ENCODE measurements around the gene ANKRD29. TPM values are rescaled to one million over a fixed set of nuclear protein-coding genes. Genes with fewer than 3 reads are reported as not detected.
A peak's percentile ranks its signal among the peaks of the same experiment; 100 is the strongest.

The ANKRD29 gene, protein sequence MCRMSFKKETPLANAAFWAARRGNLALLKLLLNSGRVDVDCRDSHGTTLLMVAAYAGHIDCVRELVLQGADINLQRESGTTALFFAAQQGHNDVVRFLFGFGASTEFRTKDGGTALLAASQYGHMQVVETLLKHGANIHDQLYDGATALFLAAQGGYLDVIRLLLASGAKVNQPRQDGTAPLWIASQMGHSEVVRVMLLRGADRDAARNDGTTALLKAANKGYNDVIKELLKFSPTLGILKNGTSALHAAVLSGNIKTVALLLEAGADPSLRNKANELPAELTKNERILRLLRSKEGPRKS
- total RNA-seq = 21.5 TPM

DNA sequence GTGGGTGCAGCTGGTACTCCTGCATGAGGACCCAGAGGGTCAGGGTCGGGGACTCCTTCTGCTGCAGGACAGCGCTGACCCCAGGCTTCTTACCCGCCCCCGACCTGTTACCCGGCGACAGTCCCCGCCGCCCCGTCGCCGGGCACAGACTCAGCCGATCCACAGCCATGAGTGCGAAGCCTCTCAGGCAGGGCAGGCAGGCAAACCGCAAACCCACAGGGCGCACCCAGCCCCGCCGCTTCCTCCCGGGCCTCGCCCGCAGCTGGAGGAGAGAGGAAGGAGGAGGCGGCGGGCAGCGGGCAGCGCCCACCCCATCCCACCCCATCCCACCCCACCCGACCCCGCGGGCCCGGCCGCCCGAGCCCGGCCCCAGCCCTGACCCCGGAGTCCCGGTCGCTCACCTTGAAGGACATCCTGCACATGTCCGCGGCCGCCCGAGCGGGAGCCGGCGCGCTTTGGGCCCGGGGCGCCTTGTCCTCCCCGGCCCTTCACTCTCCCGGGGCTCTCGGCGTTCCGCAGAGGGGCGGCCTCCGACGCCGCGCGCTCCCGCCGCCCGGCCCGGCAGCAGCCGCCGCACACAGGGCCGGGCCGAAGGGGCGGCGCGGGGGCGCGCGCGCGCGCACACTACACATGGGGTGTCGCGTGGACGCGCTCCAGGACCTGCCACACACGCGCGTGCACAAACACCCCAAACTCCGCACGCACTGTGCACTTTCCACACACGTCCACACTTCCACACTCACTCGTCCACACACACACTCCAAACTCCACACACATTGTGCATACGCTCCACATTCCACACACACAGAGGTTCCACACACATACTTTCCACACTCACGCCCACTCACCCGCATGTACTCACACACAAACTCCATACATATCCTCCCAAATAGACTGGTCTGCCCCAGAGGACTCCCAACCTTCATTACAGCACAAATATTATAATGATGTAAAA is at the start of gene ANKRD29:
Gene ANKRD29, minus strand, starts transcription at position 603 of the 955 bp plus-strand sequence. Its CDS starts 181 bp downstream, at position 422.
- peak; percentile 59 for DNase-seq (ENCODE audit: low spot score)
- ATAC-seq = peak; percentile 61
- intact Hi-C loops (cut with DNase I) = no loop called here

DNA sequence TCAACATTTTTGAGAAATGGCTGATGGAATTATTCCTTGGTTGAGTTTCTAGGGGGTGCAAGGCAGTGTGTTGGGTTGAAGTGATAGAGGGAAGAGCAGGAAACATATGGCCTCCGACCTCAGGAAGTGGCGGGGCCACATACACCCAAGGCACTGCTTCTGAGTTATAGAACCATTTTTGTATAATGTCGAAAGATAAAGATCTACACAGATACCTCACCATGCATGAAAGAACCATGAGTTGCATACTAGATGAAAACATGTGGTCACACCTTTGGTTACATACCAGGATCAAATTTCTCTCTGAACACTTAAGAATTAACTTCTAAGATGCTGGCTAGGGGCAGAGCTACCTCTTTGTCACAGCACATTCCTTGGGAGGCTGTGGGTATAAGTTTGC is 49.7 kb upstream of the ANKRD29 start:
- intact Hi-C loops (cut with DNase I) = no loop called here
- DNase-seq (ENCODE audit: low spot score) (no peak), ATAC-seq (no peak)

- intact Hi-C loops (cut with DNase I) = no loop called here
- DNase-seq (ENCODE audit: low spot score) (no peak), ATAC-seq (no peak)
These were observed 48.7 kb upstream of the ANKRD29 start for GRCh38 chr18:23711426-23711825.

DNA sequence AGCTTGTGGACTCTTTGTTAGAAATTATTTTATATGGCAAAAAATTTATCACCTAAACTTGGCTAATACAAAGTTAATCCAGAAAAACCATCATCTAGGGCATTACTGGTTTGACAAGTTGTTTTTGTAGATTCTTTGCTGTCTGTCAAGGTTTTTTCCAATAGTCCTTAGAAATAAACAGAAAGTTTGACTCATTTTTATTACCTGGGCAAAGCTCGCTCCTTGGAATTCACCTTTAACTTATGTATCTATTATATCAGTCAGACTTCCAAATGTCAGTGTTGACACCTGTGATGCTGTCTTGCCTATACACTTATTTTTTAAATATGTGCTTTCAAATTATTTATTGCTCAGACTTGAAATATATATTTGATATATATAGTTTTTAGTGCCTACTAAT is 48.2 kb upstream of the ANKRD29 start:
- no peak for DNase-seq (ENCODE audit: low spot score)
- no peak for ATAC-seq
- intact Hi-C loops (cut with DNase I) = no loop called here

- intact Hi-C loops (cut with DNase I) = no loop called here
- no peak for ATAC-seq
- DNase-seq (ENCODE audit: low spot score) = no peak
These were observed 47.4 kb upstream of the ANKRD29 start for GRCh38 chr18:23710068-23710527.

- DNase-seq (ENCODE audit: low spot score) (no peak), ATAC-seq (no peak)
- intact Hi-C loops (cut with DNase I) = no loop called here
These were observed 44.4 kb upstream of the ANKRD29 start for GRCh38 chr18:23706971-23707640.

DNA sequence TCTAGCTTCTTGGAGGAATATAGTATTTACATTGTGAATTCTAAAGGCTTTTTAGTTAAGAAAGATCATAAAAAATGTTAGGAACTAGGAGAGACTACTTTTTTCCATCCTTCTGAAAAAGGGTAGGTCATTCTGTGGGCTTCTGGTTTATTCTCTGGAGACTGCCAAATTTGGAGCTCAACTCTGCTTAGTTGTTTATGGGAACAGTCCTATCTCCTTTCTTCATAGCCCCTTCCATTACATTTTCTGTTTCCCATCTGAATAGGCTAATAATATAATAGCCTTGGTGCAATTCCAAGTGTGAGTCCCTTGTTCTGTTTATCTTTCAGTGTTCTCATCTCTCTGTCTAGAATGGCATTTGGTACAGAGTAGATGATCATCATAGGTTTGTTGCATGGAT is 42.1 kb upstream of the ANKRD29 start:
- intact Hi-C loops (cut with DNase I) = no loop called here
- ATAC-seq (no peak), DNase-seq (ENCODE audit: low spot score) (no peak)

DNA sequence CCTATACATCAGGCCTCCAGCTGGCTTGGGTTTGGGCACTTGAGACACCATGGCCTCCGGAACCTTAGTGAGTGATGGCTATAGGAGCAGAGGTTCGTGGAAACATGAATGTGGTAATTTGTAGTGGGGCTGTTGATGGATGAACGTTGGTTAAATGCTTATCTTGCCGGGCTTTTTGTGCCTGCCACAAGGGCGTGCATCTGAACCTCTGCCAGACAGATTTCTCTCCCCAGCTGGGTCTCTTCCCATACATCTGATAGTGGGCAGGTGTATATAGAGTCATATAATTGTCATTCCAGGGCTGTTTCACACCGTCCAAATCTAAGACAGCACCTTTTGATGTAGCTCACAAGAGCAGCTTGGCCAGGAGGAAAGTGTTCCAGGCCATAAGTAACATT is 41.3 kb upstream of the ANKRD29 start:
- ATAC-seq (no peak), DNase-seq (ENCODE audit: low spot score) (no peak)
- intact Hi-C loops (cut with DNase I) = no loop called here

DNA sequence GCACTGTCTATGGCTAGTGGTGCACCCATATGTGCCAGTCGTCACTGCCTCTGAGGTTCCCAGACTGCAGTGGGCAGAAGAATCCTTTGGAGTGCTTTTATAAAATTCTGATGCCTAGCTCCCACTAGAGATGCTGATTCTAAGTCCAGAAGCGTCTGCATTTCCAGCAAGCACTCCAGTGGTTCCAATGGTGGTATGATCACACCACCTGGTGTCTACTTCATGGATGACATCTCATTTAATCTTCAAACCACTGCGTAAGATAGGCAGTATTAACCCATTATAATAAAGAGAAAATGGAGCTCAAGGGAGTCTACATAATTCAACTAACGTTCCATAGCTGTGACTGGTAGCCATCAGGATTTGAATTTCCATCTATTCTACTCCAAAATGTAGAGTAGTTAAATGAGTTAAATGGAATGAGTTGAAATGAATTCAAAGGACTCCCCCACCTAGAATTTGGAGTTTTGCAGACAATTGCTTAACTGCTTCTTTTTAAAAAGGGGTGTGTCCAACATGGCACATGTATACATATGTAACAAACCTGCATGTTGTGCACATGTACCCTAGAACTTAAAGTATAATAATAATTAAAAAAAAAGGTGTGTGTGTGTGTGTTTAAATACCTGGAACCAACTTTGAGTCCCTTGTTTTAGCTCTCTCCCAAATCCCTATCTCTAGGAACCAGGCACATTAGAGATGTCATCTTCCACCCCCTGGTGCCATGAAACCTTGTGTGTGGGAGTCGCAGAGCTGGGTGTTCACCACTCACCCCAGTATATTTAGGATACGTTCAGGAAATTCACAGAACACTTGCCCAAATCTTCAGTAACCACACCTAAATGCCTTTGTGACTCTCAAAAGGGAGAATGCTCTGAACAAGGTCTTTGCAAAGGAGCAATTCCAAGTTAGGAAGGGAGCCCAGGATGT is 40.6 kb upstream of the ANKRD29 start:
- intact Hi-C loops (cut with DNase I) = no loop called here
- ATAC-seq (peak; percentile 77), DNase-seq (ENCODE audit: low spot score) (no peak)

- DNase-seq (ENCODE audit: low spot score) = no peak
- ATAC-seq = no peak
- intact Hi-C loops (cut with DNase I) = no loop called here
These were observed 39.9 kb upstream of the ANKRD29 start for GRCh38 chr18:23702606-23703005.

DNA sequence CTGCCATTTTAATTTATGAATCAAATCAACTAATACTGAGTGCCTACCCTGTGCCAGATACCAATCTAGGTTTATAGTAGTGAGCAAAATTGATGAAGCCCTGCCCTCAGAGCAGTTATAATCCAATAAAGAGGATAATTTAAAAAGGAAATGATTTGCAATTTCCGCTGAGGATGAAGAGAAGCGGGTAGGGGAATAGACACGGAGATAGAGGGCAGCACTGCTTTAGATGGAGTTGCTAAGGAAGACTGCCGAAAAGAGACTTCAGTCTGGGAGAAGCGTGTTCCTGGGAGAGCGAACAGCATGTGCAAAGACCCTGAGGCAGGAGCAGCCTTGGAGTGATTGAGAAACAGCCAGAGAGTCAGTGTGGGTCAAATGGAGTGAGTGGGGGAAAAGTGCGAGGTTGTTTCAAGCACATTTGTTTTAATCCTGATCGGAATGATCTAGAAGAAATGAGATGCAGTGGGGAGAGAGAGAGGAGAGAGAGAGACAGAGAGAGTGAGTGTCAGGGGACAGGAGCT is 38.9 kb upstream of the ANKRD29 start:
- intact Hi-C loops (cut with DNase I) = no loop called here
- DNase-seq (ENCODE audit: low spot score) (no peak), ATAC-seq (no peak)

DNA sequence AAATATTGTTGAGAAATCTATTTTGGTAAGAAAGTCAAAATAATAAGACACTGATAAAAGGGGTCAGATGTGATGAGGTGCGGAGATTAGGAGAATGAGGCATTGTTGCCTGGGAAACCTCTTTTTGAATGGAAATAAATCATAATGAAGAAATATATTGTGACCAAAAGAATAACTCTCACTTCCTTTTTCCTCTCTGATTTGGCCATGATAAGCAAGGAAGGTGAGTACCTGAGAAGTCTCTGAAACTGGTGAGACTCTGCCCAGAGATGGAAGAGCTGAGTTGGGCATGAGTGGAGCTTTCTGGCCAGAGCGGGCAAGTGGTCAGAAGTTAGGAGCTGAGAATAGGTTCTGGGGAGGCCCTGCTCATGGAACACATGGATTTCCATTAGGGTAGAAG is 38.3 kb upstream of the ANKRD29 start:
- intact Hi-C loops (cut with DNase I) = no loop called here
- DNase-seq (ENCODE audit: low spot score) (no peak), ATAC-seq (no peak)

GRCh38 chr18:23694637-23695430 is 32.1 kb upstream of the ANKRD29 start:
- intact Hi-C loops (cut with DNase I) = no loop called here
- ATAC-seq (no peak), DNase-seq (ENCODE audit: low spot score) (no peak)

- ATAC-seq = no peak
- intact Hi-C loops (cut with DNase I) = no loop called here
These were observed 31.1 kb upstream of the ANKRD29 start for GRCh38 chr18:23693846-23694245.

DNA sequence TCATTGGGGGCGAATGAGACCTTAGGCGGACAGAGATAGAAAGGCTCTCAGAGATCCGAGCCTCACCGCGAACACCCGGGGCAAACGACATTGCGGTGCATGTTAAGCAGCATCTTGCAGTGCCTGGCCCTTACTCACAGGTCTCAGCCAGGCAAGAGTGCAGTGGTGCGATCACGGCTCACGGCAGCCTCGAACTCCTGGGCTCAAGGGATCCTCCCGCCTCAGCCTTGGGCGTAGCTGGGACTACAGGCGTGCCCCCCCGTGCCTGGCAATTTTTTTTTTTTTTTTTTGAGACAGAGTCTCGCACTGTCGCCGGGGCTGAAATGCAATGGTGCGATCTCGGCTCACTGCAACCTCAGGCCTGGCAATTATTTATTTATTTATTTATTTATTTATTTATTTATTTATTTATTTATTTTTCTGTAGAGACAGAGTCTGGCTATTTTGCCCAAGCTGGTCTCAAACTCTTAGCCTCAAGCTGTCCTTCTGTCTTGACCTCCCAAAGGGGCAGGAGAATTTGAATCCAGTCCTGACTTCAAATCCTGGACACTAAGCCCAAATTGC is 27.9 kb upstream of the ANKRD29 start:
- DNase-seq (ENCODE audit: low spot score) = no peak
- peak; percentile 25 for ATAC-seq
- intact Hi-C loops (cut with DNase I) = no loop called here

More at GRCh38 chr18:23693846-23694245, 31.1 kb upstream of the ANKRD29 start:
- no peak for DNase-seq (ENCODE audit: low spot score)

DNA sequence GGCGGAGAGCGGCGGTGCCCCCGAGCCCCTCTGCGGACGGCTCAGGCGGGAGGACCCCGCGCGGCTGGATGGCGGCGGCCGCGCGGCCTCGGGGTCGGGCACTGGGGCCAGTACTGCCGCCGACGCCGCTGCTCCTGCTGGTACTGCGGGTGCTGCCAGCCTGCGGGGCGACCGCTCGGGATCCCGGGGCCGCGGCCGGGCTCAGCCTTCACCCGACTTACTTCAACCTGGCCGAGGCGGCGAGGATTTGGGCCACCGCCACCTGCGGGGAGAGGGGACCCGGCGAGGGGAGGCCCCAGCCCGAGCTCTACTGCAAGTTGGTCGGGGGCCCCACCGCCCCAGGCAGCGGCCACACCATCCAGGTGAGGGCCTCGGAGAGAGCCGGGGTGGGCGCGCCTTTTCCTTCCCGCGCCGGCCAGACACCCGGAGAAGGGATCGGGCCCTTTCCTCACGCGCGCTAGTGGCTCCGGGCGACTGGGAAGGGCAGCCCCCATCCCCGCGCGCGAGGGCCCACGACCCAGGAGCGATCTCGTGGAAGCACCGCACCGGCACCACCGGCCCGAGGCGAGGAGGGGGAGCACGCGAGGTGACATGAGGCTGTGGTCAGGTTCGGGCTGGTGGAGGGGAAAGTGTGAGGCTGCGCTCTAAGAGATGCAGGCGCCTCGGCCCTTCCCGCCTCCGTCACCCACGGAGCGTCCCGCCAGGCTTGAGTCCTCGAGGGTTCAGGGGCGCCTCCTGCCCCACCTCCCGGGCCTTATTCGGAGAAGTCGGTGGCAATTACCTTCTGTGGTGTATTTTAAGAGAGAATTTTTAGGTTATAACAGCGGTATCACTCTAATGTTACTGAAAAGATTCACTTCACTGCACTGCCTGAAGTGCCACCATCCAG is 27.1 kb upstream of the ANKRD29 start:
- peak; percentile 45 for ATAC-seq
- intact Hi-C loops (cut with DNase I) = no loop called here
- DNase-seq (ENCODE audit: low spot score) = peak; percentile 62
